COLO668 (cell line): Measurements from ENCODE around the gene TAPT1.
"Not testable (repeated sequence)": the region's sequence is repeated elsewhere in the genome, so short reads cannot be mapped to it uniquely, and the experiment has no call there.

Source experiments
- DNase-seq: peaks from one replicate; lab custom pipeline; 2025; ENCODE audit not compliant: unreplicated experiment; lab: John Stamatoyannopoulos, UW

TAPT1 gene

GRCh38 chr4:16217300-16218051 lies 8.8 kb downstream of the TAPT1 start:
- no peak for DNase-seq

- no peak for DNase-seq
These were observed 13.2 kb downstream of the TAPT1 start for GRCh38 chr4:16213121-16213520.

- no peak for DNase-seq
These were observed 14.0 kb downstream of the TAPT1 start for GRCh38 chr4:16212138-16212782.

GRCh38 chr4:16207409-16207808 lies 18.9 kb downstream of the TAPT1 start:
- DNase-seq = no peak

DNA sequence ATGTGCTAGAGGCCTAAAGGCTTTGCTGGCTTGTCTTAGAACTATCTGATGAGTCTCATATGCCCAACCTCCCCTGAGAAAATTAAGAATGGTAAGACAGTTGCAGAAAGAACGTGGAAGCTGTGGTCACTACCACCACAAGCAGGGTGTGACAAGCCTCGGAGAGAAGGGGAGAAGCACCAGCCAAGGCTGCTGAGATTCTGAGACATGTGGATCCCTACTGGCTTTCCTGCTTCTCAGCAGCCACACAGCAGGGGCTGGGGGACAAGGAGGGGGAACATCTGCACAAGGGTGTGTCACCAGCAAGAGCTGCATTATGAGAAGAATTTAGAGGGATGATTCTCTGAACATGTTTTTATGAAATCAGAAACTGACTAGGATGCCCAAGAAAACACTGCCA lies 19.4 kb downstream of the TAPT1 start:
- DNase-seq = no peak

- DNase-seq = no peak
These were observed 20.0 kb downstream of the TAPT1 start for GRCh38 chr4:16206301-16206700.

DNA sequence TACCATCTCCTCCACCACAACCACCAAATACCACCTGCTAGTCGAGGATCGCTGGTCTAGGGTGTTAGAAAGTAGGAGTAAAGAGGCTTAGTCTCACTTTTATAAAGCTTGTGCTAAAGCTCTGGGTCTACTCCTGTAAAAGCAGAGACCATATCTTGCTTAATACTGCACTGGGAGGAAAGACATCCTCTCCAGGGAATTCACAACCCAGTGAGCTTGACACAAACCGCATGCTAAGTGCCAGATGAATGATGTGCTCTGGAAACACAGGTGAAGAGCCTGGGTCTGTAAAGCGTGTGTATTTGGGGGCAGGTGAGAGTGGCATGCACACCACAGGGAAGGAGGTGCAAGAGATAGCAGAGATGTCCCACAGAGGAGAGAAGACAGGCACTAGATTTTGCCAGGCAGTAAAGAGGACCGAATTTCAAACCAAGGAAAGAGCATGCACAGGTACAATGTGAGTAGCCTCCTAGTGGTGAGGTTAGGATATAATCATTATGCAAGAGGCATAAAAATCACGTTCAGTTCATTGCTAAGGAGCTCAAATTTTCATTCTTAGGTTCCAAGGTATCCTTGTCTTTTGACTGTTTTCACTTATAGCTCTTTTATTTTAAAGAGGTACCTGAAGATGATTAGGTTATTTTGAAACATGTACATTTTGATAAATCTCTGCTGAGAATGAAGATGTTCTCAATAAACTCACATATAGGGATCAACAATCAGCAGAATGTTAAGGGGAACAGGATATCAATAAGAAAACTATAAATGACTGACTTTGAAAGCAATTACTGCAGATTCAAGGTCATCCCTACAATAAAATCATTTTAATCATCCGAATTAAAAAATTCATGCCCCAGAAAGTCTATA lies 20.7 kb downstream of the TAPT1 start:
- DNase-seq = no peak

DNA sequence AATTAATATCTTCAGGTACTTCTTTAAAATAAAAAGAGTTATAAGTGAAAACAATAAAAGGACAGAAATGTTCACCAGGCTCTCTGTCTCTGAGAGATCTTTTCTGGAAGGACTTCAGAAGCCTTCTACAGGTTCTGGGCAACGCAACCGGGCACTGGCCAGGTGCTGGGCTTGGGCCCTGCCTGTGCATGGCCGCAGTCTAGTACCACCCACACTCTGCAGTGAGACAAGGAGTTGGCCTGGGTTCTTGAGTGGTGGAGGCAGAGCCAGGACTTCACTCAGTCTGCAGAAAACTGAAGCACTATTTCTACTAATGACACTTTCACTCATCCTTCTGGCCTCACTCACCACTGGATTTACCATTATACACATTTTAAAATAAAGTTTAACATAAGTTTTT lies 21.8 kb downstream of the TAPT1 start:
- DNase-seq = no peak

DNA sequence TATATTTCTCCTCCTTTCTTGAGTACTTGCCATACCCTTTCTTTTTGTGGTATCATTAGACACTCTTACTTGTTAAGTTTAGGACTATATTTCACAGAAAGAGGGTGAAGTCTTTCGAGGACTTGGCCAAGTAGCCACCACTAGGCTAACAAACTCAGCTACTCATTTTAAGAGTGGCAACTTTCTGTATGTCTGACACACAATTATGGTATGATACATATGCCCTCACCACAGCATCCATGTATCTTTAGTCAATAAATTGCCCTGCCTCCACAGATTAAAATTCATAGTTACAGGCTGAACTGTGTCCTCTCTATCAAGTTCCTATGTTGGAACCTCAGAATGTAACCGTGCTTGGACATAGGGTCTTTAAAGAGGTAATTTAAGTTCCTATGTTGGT lies 23.2 kb downstream of the TAPT1 start:
- DNase-seq = no peak

DNA sequence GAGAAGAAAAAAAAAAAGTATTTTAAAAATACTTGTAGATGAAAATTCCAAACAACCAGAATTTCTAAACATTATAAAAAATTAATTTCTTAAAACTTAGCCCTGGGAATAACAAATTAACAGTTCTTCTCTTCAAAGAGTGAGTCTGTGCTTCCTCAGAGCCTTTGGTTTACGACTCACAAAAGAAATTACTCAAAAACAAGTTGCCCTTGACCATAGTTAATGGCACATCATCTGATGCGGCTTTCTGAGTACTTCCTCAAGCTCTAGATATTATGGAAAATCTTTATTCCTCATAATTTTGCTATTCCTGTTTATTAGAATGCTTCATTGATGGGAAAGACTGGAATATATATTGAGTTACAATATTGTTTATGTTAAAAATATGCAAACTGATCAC lies 23.7 kb downstream of the TAPT1 start:
- no peak for DNase-seq

GRCh38 chr4:16199093-16199492 lies 27.2 kb downstream of the TAPT1 start:
- no peak for DNase-seq

DNA sequence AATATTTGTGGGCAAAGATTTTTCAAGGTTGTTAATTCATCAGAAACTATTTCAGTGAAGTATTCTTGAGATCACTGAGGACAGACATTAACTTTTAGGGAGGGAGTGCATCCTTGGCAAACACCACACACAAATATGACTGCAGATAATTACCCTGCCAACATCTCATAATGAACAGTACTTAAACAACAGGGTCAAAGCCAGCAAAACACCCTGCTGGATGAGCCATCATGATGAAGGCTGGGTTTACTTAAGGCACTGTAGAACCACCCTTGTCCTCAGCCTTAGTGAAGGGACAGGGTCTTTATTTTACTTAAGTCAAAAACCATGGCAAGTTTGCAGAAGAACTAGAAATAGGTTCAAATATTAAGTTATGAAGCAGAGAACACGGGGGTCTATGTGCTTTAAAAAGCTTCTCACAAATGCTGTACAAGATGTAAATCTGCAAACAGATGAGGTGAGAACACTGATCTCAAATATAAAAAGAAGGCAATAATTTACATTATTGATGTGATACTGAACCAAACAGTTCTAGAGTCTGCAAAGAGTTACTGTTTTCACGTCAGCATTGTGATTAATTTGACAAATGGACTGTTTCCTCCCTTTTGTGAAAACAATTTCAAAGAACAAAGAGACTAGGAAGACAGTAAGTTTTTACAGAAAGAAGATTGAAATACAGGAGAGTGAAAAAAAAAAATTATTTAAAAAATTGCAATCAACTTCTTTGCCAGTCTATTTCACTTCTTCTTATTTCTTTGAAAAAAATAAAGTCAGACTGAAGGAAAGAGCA lies 28.2 kb downstream of the TAPT1 start:
- no peak for DNase-seq

- DNase-seq = no peak
These were observed 29.5 kb downstream of the TAPT1 start for GRCh38 chr4:16196482-16197393.

DNA sequence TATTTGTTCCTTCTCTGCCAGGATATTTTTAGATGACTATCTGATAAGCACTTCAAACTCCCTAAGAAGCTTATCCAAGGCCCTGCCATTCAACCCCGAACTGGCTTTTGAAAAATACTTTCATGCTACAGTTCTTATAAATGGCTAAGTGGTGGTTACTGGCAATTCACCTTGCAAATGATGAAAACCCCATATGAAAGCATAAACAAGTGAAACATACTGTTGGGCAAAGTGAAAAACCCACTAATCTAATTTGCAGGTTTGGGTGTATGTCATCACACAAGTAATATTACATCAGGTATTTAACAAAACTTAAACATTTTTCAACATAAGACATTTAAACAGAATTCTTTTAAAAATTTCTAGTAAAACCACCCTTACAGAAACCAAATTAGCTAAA lies 31.1 kb downstream of the TAPT1 start:
- no peak for DNase-seq

DNA sequence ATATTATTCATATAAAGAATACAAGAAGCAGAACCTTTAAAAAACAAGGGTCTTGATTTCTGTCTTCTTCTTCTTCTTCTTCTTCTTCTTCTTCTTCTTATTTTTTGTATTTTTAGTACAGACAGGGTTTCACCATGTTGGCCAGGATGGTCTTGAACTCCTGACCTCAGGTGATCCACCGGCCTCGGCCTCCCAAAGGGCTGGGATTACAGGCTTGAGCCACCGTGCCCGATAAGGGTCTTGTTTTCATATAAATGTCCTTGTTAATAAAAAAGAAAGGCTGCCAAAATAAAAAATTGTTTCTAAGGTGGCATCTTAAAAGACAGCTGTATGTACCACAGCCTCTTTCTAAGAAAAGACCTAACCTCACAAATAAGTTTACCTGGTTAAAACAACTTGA lies 31.5 kb downstream of the TAPT1 start:
- DNase-seq = not testable (repeated sequence)

GRCh38 chr4:16194214-16194613 lies 32.1 kb downstream of the TAPT1 start:
- no peak for DNase-seq

DNA sequence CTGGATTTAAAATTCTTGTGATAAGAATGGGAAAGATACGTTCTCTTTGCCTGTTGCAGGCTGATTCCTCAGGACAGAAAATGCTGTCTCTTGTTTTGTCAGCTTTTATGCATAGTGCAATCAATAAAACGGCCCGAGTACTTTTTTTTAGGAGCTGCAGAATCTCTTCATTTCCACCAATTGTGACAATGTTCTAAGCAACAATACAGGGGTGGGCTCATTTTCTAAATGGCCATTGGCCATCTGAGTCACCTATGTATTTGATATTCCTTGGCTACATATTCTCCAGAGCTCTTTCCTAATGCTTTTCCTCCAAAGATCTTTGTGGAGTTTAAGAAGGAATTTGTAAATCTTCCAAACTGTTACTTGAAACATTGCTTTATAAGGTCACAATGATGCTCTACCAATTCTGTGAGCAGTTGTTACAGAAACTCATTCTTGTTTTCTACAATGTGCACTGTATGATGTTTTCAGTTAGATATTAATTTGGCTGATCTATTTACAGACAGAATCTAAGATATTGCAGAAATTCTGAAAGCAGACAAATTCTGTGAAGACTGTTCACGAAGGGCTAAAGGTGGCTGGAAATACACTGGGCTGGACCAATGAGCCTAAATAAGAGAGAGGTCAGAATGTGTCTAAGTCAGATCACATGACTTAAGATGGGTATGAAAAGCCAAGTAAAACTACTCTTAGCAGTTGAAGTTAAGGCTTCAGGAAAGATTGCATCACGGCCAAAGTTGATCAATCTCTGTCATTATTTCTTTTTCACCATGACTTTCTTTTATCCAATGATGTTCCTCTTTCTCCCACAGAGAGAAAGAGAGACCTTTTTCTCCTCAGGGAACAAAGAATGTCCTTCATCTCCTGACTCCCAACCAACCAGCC lies 33.4 kb downstream of the TAPT1 start:
- no peak for DNase-seq

DNA sequence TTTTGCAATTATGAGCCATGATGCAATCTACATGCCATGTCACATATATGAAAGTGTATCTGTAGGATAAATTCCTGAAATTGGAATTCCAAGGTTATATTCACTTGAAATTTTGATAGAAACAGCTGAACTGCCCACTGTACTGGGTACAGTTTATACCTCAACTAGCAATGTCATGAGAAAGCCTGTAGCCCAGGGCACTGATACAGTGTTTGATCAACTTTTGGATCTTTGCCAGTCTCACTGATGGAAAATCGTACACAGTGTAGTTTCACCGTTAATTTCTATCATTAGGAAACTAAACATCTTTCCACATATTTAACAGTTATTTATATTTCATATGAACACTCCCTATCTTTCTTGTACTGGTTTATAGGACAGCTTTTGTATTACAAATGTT lies 34.2 kb downstream of the TAPT1 start:
- DNase-seq = no peak

DNA sequence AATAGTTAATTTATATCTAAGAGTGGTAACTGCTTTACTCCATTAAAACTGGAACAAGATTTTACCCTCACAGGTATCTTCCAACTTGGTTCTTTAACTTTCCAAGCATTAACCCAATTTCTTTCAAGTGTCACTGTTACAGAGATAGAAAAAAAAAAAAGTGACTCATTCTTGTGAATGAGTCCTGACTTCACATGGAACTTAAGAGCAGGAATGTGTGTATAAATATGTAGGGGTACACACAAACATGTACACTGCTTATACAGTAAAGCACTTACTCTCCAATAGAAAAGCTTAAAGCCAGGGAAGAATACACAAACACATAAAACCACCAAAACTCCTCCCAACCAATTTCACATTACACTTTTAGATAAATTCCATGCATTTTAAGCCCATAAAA lies 38.8 kb downstream of the TAPT1 start:
- no peak for DNase-seq
